HCT116 (cell line): ENCODE data around the gene AGGF1. TPM values are rescaled to one million over a fixed set of nuclear protein-coding genes. Genes with fewer than 3 reads are reported as not detected.

ENCODE experiments used
- ATAC-seq: fragments of 200-7000 bp; cut with Tn5 transposase; 2 replicates; pipeline ENCODE4 v1.9.1; 2020; ENCODE audit warnings: mild to moderate bottlenecking, moderate library complexity
- BruUV-seq: library from RNA; stranded (reverse); fragments of 400-500 nt; replicated peaks from 2 replicates; lab custom pipeline; 2021; lab: Mats Ljungman, UMichigan
- CTCF ChIA-PET: fragments of 300-600 bp; sonication (Branson Sonifier 250); formaldehyde crosslinking; loops from one replicate; lab custom pipeline; 2021; ENCODE audit warnings: antibody characterized with exemption; lab: Charles Lee
- POLR2A ChIA-PET: fragments of 300-600, 350-600 bp; sonication (Branson Sonifier 250); formaldehyde crosslinking; loops from one replicate; lab custom pipeline; 2021; ENCODE audit warnings: antibody characterized with exemption; lab: Charles Lee
- RAD21 ChIA-PET, 2 experiments: fragments of 300-600 bp; sonication (Branson Sonifier 250); formaldehyde crosslinking; loops; one replicate each; lab custom pipeline; 2023; ENCODE audit warnings: low total read pairs in 2 of 2; ENCODE audit not compliant: uncharacterized antibody in 2 of 2, unreplicated experiment in 2 of 2, low non-redundant PET in 1 of 2; lab: Charles Lee
- DNase-seq: peaks from one replicate; pipeline ENCODE4 v3.0.0-alpha.2; 2010; ENCODE audit warnings: low read depth, low spot score
- H2AFZ ChIP-seq: fragments of 200-600 bp; shearing (Covaris generic), sonication (generic); 2 replicates; pipeline ENCODE4 v1.6.1; 2017; ENCODE audit warnings: low read depth, mixed run types, mixed read lengths, antibody characterized with exemption, low read length; ENCODE audit not compliant: poor library complexity, severe bottlenecking
- H3K27ac ChIP-seq: 2 replicates; pipeline ENCODE4 v1.5.1; 2012; ENCODE audit warnings: low read depth, low read length
- H3K27me3 ChIP-seq: fragments of 200-600 bp; sonication (generic); 2 replicates; pipeline ENCODE4 v1.6.1; 2016; ENCODE audit warnings: mixed run types, low read length, mixed read lengths; ENCODE audit not compliant: insufficient read depth
- H3K36me3 ChIP-seq, 2 experiments: fragments of 200-500 bp in 1 of 2; fragments of 200-600 bp in 1 of 2; sonication (Bioruptor generic) in 1 of 2; sonication (generic) in 1 of 2; 2 replicates each; pipeline versions ENCODE4 v1.5.1 to v1.6.1; 2014 to 2016; ENCODE audit warnings: low read length in 2 of 2, inconsistent platforms in 1 of 2, mixed read lengths in 1 of 2, mixed run types in 1 of 2; ENCODE audit not compliant: insufficient read depth in 2 of 2, control insufficient read depth in 1 of 2
- H3K4me1 ChIP-seq, 2 experiments: fragments of 200-600 bp in 1 of 2; sonication (generic) in 1 of 2; 2 replicates each; pipeline versions ENCODE4 v1.5.1 to v1.6.1; 2012 to 2017; ENCODE audit warnings: low read length in 2 of 2, inconsistent platforms in 1 of 2, mild to moderate bottlenecking in 1 of 2, mixed read lengths in 1 of 2, mixed run types in 1 of 2, moderate library complexity in 1 of 2; ENCODE audit not compliant: insufficient read depth in 2 of 2, control insufficient read depth in 1 of 2
- H3K4me2 ChIP-seq: fragments of 200-600 bp; sonication (generic); 2 replicates; pipeline ENCODE4 v1.6.1; 2017; ENCODE audit warnings: mixed run types, low read length, mixed read lengths
- H3K4me3 ChIP-seq, 2 experiments: fragments of 200-600 bp in 1 of 2; sonication (generic) in 1 of 2; replicated peaks in 1 of 2; 2 replicates each; pipeline ENCODE4 v1.5.1; 2011 to 2016; ENCODE audit warnings: low read length in 2 of 2, control low read depth in 1 of 2, low read depth in 1 of 2, mild to moderate bottlenecking in 1 of 2, mixed read lengths in 1 of 2, mixed run types in 1 of 2
- H3K79me2 ChIP-seq: fragments of 200-600 bp; sonication (generic); 2 replicates; pipeline ENCODE4 v1.6.1; 2017; ENCODE audit warnings: mild to moderate bottlenecking, mixed run types, low read length, moderate library complexity, mixed read lengths; ENCODE audit not compliant: insufficient read depth
- H3K9ac ChIP-seq: fragments of 200-600 bp; sonication (generic); 2 replicates; pipeline ENCODE4 v1.6.1; 2016; ENCODE audit warnings: low read length, mixed read lengths
- H3K9me2 ChIP-seq: fragments of 200-600 bp; sonication (generic), shearing (Covaris generic); 2 replicates; pipeline ENCODE4 v1.6.1; 2017; ENCODE audit warnings: mixed run types, mild to moderate bottlenecking, moderate library complexity; ENCODE audit not compliant: insufficient read depth
- H3K9me3 ChIP-seq, 2 experiments: fragments of 200-500 bp in 1 of 2; fragments of 200-600 bp in 1 of 2; sonication (Bioruptor generic) in 1 of 2; sonication (generic) in 1 of 2; 2 replicates each; pipeline ENCODE4 v1.6.1; 2014 to 2017; ENCODE audit warnings: low read length in 2 of 2, mixed read lengths in 2 of 2, inconsistent platforms in 1 of 2, low read depth in 1 of 2, mild to moderate bottlenecking in 1 of 2, mixed run types in 1 of 2, moderate library complexity in 1 of 2; ENCODE audit not compliant: control insufficient read depth in 1 of 2, insufficient read depth in 1 of 2
- H4K20me1 ChIP-seq: fragments of 200-600 bp; sonication (generic), shearing (Covaris generic); 2 replicates; pipeline ENCODE4 v1.6.1; 2017; ENCODE audit warnings: mixed run types, mild to moderate bottlenecking, moderate library complexity; ENCODE audit not compliant: insufficient read depth
- CTCF ChIP-seq, 3 experiments: fragments of 200-600 bp in 1 of 3; sonication (generic) in 1 of 3; IDR thresholded peaks in 2 of 3; conservative IDR thresholded peaks in 1 of 3; 2 replicates each; pipeline ENCODE4 v1.5.1; 2012 to 2017; ENCODE audit warnings: low read depth in 2 of 3, low read length in 2 of 3, antibody characterized with exemption in 1 of 3, borderline replicate concordance in 1 of 3, control low read depth in 1 of 3, mild to moderate bottlenecking in 1 of 3, mixed read lengths in 1 of 3, mixed run types in 1 of 3, moderate library complexity in 1 of 3; ENCODE audit not compliant: insufficient read depth in 1 of 3
- ELF1 ChIP-seq: IDR thresholded peaks from 2 replicates; pipeline ENCODE4 v1.6.1; 2012; ENCODE audit warnings: low read depth, borderline replicate concordance
- EZH2phosphoT487 ChIP-seq: fragments of 200-600 bp; IDR thresholded peaks from 2 replicates; pipeline ENCODE4 v1.6.1; 2018; ENCODE audit warnings: antibody characterized with exemption, borderline replicate concordance
- FOSL1 ChIP-seq: IDR thresholded peaks from 2 replicates; pipeline ENCODE4 v1.6.1; 2012; ENCODE audit warnings: low read depth
- JUND ChIP-seq: IDR thresholded peaks from 2 replicates; pipeline ENCODE4 v1.6.1; 2012
- MAX ChIP-seq: IDR thresholded peaks from 2 replicates; pipeline ENCODE4 v1.6.1; 2012
- REST ChIP-seq: IDR thresholded peaks from 2 replicates; pipeline ENCODE4 v1.6.1; 2012; ENCODE audit warnings: low read depth
- YY1 ChIP-seq: IDR thresholded peaks from 2 replicates; pipeline ENCODE4 v1.6.1; 2011; ENCODE audit warnings: low read length, low read depth, moderate library complexity, mild to moderate bottlenecking; ENCODE audit not compliant: insufficient replicate concordance; ENCODE audit errors: extremely low read depth
- ZBTB33 ChIP-seq: IDR thresholded peaks from 2 replicates; pipeline ENCODE4 v1.6.1; 2011; ENCODE audit warnings: mild to moderate bottlenecking, low read length, moderate library complexity; ENCODE audit not compliant: insufficient replicate concordance; ENCODE audit errors: extremely low read depth
- ZFX ChIP-seq: fragments of 450-650 bp; IDR thresholded peaks from 2 replicates; pipeline ENCODE4 v1.6.1; 2017
- ZNF274 ChIP-seq: fragments of 200-500 bp; sonication (Bioruptor generic); IDR thresholded peaks from 2 replicates; pipeline ENCODE4 v1.6.1; 2014; ENCODE audit warnings: mild to moderate bottlenecking, low read depth, low read length, inconsistent platforms
- intact Hi-C: fragments of 100-400 bp; cut with micrococcal nuclease; formaldehyde crosslinking; loops from 2 replicates; pipeline ENCODE4 v1.10.0; 2022
- total RNA-seq: library from RNA; stranded (reverse); gene quantifications from one replicate; pipeline ENCODE4 v1.2.1, GENCODE V29; 2021; ENCODE audit not compliant: unreplicated experiment

AGGF1 gene
- total RNA-seq, 1 experiment from 2014 or later: 22.2 TPM

GRCh38 chr5:77022511-77023417, 7.4 kb upstream of the AGGF1 start:
- no peak for TF ChIP-seq REST
- no peak for TF ChIP-seq MAX
- no peak for TF ChIP-seq CTCF (IDR thresholded peaks at IDR 0.05 in 2 of 3, conservative IDR thresholded peaks at IDR 0.05 in 1 of 3; ENCODE audit: borderline replicate concordance in 1 of 3, insufficient read depth in 1 of 3, low read depth in 2 of 3, low read length in 2 of 3)
- TF ChIP-seq ELF1: no peak
- TF ChIP-seq YY1: no peak
- no peak for TF ChIP-seq ZFX
- TF ChIP-seq ZNF274: no peak
- TF ChIP-seq EZH2phosphoT487: no peak
- no peak for TF ChIP-seq JUND
- TF ChIP-seq ZBTB33: no peak
- TF ChIP-seq FOSL1: no peak
- TF ChIP-seq, all 23 proteins: peak for 0
- H3K27ac ChIP-seq: no peak overlapping the region
- H3K9me2 ChIP-seq: no peaks in the 10 kb centered on the region
- no peaks in the 10 kb centered on the region for H3K9me3 ChIP-seq
- H3K27me3 ChIP-seq: no peaks in the 10 kb centered on the region
- CTCF ChIA-PET: no interaction called here
- H4K20me1 ChIP-seq: no peaks in the 10 kb centered on the region
- H3K36me3 ChIP-seq: no peaks in the 10 kb centered on the region
- BruUV-seq: no TSS peak
- no peak for DNase-seq
- H3K4me1 ChIP-seq: no peaks in the 10 kb centered on the region
- ATAC-seq: no peak
- intact Hi-C loops: no loop called here
- POLR2A ChIA-PET: no interaction called here
- no peak overlapping the region for H2AFZ ChIP-seq
- no peak overlapping the region for H3K9ac ChIP-seq
- H3K79me2 ChIP-seq: no peaks in the 10 kb centered on the region
- RAD21 ChIA-PET: no interaction called here
- no peak overlapping the region for H3K4me3 ChIP-seq
- H3K4me2 ChIP-seq: no peak overlapping the region
